GM12801 (cell line): ENCODE measurements around the gene DAPK1.

Source experiments
- TF ChIP-seq, protein P1 (sequence below): IDR thresholded peaks from one replicate; pipeline ENCODE4 v1.5.1; 2011; ENCODE audit warnings: control low read depth; ENCODE audit not compliant: insufficient read length; ENCODE audit errors: extremely low read depth

Gene DAPK1

DNA sequence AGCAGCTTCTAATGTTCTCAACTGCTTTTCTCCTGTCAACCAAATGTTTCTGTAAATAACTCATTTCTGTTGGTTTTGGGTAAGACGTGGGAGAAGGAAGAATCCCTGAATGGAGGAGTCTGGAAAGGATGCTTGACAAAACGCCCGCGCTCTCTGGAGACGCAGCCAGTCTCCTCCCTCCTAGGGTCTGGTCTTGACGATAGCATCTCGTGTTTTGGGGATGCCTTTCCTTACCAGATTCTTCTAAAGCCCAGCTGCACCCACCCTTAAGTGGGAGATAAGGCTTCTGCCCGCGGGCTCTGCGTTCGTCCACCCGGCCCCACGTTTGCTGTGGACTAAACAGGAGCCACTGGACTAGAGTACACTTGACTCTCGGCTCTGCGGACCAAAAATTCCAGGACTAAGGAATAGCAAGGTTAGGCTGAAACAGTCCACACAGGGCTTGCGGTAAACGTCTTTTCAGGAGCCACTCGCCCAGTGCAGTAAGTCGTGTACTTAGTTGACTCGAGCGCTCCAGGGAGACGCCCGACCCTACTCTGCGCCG lies 227.8 kb downstream of the DAPK1 start:
- TF ChIP-seq, protein P1, sequence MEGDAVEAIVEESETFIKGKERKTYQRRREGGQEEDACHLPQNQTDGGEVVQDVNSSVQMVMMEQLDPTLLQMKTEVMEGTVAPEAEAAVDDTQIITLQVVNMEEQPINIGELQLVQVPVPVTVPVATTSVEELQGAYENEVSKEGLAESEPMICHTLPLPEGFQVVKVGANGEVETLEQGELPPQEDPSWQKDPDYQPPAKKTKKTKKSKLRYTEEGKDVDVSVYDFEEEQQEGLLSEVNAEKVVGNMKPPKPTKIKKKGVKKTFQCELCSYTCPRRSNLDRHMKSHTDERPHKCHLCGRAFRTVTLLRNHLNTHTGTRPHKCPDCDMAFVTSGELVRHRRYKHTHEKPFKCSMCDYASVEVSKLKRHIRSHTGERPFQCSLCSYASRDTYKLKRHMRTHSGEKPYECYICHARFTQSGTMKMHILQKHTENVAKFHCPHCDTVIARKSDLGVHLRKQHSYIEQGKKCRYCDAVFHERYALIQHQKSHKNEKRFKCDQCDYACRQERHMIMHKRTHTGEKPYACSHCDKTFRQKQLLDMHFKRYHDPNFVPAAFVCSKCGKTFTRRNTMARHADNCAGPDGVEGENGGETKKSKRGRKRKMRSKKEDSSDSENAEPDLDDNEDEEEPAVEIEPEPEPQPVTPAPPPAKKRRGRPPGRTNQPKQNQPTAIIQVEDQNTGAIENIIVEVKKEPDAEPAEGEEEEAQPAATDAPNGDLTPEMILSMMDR = no peak

DNA sequence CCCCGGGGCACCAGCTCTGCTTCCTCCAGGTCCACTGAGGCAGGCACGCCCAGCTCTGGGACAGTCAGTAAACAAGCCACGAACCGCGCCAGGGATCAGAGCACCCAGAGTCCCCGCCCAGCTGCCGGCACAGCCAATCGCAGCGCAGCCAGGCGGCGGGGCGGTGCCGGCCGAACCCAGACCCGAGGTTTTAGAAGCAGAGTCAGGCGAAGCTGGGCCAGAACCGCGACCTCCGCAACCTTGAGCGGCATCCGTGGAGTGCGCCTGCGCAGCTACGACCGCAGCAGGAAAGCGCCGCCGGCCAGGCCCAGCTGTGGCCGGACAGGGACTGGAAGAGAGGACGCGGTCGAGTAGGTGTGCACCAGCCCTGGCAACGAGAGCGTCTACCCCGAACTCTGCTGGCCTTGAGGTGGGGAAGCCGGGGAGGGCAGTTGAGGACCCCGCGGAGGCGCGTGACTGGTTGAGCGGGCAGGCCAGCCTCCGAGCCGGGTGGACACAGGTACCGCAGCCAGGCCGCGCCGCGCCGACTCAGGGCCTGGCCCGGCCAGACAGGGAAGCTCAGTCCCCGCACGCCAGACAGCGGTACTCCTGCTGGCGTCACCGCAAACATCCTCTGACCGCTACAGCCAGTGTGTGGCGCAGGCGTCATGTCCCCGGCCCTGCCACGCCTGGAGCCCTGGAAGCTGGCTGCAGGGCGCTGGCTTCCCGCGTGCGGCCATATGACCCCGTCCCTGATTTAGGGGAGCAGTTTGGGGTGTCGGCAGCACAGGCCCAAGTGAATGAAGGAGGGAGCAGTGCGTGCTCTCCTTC lies 228.4 kb downstream of the DAPK1 start, which contains the start of gene CTSL:
TSS of gene CTSL (plus strand) at position 220 of the 810 bp plus-strand sequence. CDS start 1,485 bp downstream, outside the sequence.
- TF ChIP-seq, protein P1 = no peak

DNA sequence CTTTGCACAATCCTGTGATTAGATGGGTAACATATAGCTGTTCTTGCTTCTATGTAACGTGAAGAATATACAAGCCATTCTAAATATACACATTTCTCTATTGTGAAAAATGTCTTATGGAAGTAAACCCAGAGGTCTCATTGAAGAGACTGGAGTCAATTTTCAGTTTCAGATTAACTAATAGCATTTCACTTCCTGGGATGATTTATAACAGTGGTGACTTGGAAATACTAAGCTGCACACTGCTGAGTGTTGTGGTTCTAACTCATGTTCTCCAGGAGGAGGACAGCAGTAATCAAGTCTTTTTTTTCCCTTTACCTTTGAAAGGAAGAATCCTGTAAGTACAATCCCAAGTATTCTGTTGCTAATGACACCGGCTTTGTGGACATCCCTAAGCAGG lies 231.6 kb downstream of the DAPK1 start:
- TF ChIP-seq, protein P1 = no peak

DNA sequence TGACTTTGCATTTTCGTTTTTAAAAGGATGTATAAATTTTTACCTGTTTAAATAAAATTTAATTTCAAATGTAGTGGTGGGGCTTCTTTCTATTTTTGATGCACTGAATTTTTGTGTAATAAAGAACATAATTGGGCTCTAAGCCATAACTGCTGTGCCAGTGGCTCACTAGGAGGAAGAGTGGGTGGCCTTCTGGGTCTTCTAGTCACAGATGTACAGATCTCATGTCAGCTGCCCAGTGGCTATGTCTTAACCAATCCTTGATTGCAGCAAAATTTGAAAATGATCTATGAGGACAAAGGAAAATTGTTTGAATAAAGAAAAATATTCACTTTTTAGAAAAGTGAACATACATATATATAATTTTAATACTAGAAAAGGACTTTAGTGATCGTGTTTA lies 233.7 kb downstream of the DAPK1 start:
- TF ChIP-seq, protein P1 = no peak

DNA sequence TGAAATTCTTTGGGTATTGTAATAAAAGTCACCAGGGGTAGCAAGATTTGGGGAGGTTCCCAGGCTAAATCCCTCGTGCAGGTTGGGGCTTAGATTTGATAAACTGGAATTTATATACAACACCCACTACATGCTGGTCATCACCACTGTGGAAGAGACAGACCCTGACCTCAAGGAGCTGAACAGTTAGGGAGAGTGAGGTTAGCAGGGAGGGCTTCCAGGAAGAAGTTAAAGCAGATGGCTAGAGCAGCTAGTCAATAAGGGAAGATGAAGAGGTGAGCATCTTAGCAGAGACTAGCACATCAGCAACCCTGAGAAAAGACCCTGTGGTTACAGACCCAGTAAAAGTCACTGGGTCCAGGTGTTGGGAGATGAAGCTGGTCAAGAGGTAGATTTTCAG lies 234.7 kb downstream of the DAPK1 start:
- TF ChIP-seq, protein P1 = no peak

DNA sequence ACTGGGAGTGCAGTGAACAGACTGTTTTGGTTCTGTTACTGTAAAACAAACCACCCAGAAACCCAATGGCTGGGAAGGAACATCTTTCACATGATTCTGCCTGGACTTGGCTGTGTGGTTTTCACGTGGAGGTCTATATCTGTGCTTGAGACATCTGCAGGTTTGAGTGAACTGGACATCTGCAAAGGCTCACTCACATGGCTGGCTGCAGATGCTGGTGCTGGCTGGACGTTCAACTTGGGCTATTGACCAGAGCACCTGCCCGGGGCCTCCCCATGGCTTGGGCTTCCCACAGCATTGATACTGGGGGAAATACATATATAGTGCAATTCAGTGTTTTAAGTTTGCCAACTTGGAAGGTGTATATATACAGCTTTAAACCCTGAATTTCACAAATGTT lies 235.1 kb downstream of the DAPK1 start:
- TF ChIP-seq, protein P1 = no peak

DNA sequence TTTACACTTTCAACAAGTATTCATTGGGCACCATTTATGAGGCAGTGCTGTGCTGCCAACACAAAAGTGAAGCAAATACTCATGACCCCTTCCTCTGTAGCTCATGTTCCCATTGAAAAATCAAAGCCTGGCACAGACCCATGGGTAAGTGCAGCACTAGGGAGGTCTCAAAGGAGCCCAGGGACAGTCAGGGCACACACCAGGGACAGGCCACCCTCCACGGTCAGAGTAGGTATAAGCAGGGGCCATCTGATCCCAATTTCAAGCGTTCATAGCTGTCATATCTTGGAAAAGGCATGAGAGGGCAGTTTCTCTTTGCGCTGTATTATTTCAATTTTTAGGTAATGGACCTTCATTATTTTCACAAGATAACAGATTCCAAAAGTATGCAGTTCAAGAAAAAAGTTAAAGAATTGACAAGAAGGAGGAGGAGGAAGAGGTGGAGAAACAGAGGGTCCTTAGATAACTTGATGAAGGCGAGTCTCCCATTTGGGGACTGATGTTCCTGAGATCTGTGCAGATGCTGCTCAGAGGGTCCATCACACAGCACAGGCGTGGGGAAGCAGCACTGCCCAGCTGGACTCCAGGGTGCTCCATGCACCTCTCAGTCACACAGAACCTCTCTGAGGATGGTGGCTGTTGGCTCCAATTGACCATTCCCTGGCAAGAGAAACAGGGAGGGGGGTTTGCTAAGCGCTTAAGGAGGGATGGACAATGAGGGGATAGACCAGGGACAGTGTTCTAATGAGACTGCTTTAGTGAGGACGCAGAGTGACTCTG lies 235.8 kb downstream of the DAPK1 start:
- TF ChIP-seq, protein P1 = no peak
